Suprapubic skin (tissue), 4 donors: ENCODE results near the gene PDE6H. TPM values are rescaled to one million over a fixed set of nuclear protein-coding genes. Genes with fewer than 3 reads are reported as not detected.

ENCODE experiments used
- DNase-seq, 2 donors: peaks; one replicate each; pipeline ENCODE4 v3.0.0-alpha.2; 2019; ENCODE audit warnings: low spot score in 2 of 2
- H3K27ac ChIP-seq: fragments of 200-600 bp; sonication (generic); one replicate; pipeline ENCODE4 v1.5.1; 2019
- H3K27me3 ChIP-seq: fragments of 200-600 bp; sonication (generic); one replicate; pipeline ENCODE4 v1.5.1; 2019
- H3K36me3 ChIP-seq: fragments of 200-600 bp; sonication (generic); one replicate; pipeline ENCODE4 v1.5.1; 2019
- H3K4me1 ChIP-seq: fragments of 200-600 bp; sonication (generic); one replicate; pipeline ENCODE4 v1.5.1; 2019
- H3K4me3 ChIP-seq: fragments of 200-600 bp; sonication (generic); one replicate; pipeline ENCODE4 v1.5.1; 2019; ENCODE audit warnings: mild to moderate bottlenecking
- H3K9me3 ChIP-seq: fragments of 200-600 bp; sonication (generic); one replicate; pipeline ENCODE4 v1.5.1; 2019
- EP300 ChIP-seq: sonication (generic); formaldehyde crosslinking; IDR thresholded peaks from one replicate; pipeline ENCODE4 v1.6.1; 2017; ENCODE audit warnings: antibody characterized with exemption
- POLR2A ChIP-seq, 2 donors: fragments of 450-650 bp; IDR thresholded peaks; one replicate each; pipeline ENCODE4 v1.6.1; 2017; ENCODE audit warnings: antibody characterized with exemption in 2 of 2, mild to moderate bottlenecking in 2 of 2, moderate library complexity in 2 of 2
- POLR2AphosphoS5 ChIP-seq, 3 donors: sonication (generic); formaldehyde crosslinking; IDR thresholded peaks; one replicate each; pipeline ENCODE4 v1.6.1; 2017; ENCODE audit warnings: antibody characterized with exemption in 3 of 3
- WGBS: methylation state at CpG from one replicate; pipeline ENCODE4 v1.1.5; 2018; 5-methylcytosine and 5-hydroxymethylcytosine counted together
- total RNA-seq, 4 donors: library from RNA; depleted of rRNA; stranded (reverse); fragments of >200 nt; gene quantifications; one replicate each; pipeline ENCODE4 v1.1.0, GENCODE V29; 2016
- TF ChIP-seq, protein P1 (sequence below), 2 donors: fragments of 200-600 bp in 1 of 2; fragments of 450-650 bp in 1 of 2; sonication (generic) in 1 of 2; IDR thresholded peaks; one replicate each; pipeline ENCODE4 v1.5.1; 2016 to 2019; ENCODE audit warnings: antibody characterized with exemption in 2 of 2, mild to moderate bottlenecking in 1 of 2, moderate library complexity in 1 of 2

The PDE6H gene
- total RNA-seq, 4 donors from 2014 or later: not detected

DNA sequence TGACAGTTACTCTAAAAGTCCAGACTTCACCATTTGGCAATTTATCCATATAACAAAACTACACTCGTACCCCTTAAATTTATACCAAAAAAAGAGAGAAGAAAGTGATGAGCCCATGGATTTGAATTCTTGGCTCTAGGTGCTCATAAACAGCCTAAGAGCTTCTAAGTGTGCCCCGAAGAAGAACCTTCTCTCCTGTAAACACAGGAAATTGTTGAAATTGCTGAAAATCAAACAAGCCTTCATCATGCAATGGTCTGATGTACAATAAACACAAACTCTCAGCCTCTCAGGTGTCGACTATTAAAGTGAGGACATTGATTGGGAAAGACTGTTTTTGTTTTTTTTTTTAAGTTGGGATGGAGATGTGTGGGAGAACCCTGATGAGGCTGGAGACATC lies 21.8 kb downstream of the PDE6H start:
- Histone ChIP-seq H3K27ac (no peak overlapping the region), H3K36me3 (no peaks in the 10 kb centered on the region), H3K4me3 (no peak overlapping the region), H3K27me3 (no peaks in the 10 kb centered on the region), H3K9me3 (no peaks in the 10 kb centered on the region), H3K4me1 (peaks cover 7% of the 10 kb centered on the region)
- TF ChIP-seq POLR2AphosphoS5 (IDR thresholded peaks at IDR 0.05) (no peak), EP300 (no peak), POLR2A (IDR thresholded peaks at IDR 0.05) (no peak)
- TF ChIP-seq, protein P1, sequence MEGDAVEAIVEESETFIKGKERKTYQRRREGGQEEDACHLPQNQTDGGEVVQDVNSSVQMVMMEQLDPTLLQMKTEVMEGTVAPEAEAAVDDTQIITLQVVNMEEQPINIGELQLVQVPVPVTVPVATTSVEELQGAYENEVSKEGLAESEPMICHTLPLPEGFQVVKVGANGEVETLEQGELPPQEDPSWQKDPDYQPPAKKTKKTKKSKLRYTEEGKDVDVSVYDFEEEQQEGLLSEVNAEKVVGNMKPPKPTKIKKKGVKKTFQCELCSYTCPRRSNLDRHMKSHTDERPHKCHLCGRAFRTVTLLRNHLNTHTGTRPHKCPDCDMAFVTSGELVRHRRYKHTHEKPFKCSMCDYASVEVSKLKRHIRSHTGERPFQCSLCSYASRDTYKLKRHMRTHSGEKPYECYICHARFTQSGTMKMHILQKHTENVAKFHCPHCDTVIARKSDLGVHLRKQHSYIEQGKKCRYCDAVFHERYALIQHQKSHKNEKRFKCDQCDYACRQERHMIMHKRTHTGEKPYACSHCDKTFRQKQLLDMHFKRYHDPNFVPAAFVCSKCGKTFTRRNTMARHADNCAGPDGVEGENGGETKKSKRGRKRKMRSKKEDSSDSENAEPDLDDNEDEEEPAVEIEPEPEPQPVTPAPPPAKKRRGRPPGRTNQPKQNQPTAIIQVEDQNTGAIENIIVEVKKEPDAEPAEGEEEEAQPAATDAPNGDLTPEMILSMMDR (IDR thresholded peaks at IDR 0.05): no peak
- DNase-seq: no peak
- WGBS: 73% methylated on average over 3 of the region's 3 CpGs

DNA sequence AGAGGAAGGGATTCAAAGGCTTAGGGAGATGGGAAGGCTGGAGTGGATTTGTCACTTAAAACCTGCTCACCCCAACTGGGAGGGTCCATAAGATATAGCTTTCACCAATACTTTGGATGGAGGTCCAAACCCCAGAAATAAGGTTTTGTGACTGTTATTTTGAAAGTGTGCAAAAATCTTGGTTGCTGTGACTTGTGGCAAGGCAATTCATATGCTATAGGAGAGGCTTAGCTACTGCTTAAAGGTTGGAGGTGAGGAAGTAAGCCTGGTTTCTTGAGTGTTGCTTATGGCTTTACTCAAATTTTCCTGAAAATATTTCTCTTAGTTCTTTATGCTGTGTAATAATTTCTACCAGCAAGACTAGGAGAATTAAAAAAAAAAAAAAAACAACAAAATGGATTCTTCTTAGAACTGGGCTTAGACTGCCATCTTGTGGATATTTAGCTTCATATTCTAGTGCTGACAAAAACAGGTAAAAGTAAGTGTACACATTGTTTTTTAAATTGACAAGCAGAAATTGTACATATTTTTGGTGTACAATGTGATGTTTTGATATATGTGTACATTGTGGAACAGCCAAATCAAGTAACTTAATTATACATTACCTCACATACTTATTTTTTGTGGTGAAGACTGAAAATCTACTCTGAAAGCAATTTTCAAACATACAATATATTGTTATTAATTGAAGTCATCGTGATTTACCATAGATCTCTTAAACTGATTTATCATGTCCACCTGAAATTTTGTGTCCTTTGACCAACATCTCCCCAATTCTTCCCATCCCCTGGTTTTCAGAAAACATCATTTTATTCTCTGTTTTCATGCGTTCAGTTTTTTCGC lies 23.0 kb downstream of the PDE6H start:
- TF ChIP-seq, protein P1 (IDR thresholded peaks at IDR 0.05): peak; percentile 39 to 41
- TF ChIP-seq EP300: no peak
- DNase-seq: no peak
- H3K4me1 ChIP-seq: peaks cover 10% of the 10 kb centered on the region
- H3K4me3 ChIP-seq: no peak overlapping the region
- no peaks in the 10 kb centered on the region for H3K27me3 ChIP-seq
- no peak overlapping the region for H3K27ac ChIP-seq
- 93% methylated on average over 3 of the region's 3 CpGs for WGBS
- H3K36me3 ChIP-seq: no peaks in the 10 kb centered on the region
- H3K9me3 ChIP-seq: no peaks in the 10 kb centered on the region

DNA sequence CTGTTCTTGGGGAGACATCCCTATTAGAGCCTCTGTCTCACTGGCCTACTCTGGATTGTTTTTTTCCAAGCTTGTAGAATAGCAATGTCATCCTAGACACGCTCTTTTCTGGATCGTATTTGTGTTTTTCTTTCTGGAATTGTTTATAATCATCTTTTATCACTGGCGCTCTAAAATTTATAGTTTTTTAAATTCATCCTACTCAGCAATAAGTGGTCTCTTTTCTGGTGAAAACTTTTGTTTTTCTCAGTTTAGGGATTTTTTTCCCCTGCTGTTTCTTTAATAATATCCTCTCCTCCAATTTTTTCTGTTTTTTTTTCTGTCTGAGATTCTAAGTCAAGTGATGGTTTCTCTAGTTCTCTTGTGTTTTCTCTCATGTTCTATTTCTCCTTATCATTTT lies 25.2 kb downstream of the PDE6H start:
- TF ChIP-seq, protein P1 (IDR thresholded peaks at IDR 0.05): no peak
- TF ChIP-seq POLR2AphosphoS5 (IDR thresholded peaks at IDR 0.05): no peak
- no peak for TF ChIP-seq POLR2A (IDR thresholded peaks at IDR 0.05)
- no peak for TF ChIP-seq EP300
- Histone ChIP-seq H3K9me3 (no peaks in the 10 kb centered on the region), H3K4me3 (no peak overlapping the region), H3K36me3 (no peaks in the 10 kb centered on the region), H3K4me1 (peaks cover 23% of the 10 kb centered on the region), H3K27me3 (no peaks in the 10 kb centered on the region), H3K27ac (no peak overlapping the region)
- WGBS: 66% methylated on average over 3 of the region's 3 CpGs
- DNase-seq: no peak

DNA sequence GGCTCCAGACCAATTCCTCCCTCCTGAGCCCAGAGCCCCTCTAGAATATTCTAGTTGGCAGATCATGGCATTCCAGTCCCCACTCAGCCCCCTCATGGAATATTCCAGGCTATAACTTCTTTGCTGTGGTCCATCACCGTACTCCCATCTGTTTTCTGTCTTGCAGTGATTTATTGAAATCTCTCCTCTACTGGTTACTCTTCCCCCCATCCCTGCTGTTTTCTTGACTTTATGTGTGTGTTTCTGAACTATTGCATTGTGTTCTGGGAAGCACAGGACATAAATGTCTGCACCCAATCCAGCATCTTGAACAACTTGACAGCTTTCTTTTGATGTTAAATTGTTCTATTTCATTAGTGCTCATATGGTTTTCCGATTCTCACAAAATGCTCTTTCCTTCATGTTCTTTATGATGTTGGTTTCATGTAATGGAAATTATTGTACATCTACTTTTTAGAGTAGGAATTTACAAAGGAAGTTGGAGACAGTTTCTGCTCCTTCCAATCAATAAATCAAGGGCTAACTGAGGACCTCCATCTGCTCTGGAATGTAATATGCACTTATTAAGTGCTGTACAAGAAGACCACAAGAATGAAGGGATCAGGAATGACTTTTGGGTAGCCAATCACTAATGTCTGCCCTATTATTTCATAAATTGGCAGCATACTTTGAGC lies 26.3 kb downstream of the PDE6H start:
- TF ChIP-seq, protein P1 (IDR thresholded peaks at IDR 0.05): no peak
- TF ChIP-seq POLR2AphosphoS5 (IDR thresholded peaks at IDR 0.05) (no peak), POLR2A (IDR thresholded peaks at IDR 0.05) (no peak), EP300 (no peak)
- no peaks in the 10 kb centered on the region for H3K9me3 ChIP-seq
- H3K27ac ChIP-seq: no peak overlapping the region

DNA sequence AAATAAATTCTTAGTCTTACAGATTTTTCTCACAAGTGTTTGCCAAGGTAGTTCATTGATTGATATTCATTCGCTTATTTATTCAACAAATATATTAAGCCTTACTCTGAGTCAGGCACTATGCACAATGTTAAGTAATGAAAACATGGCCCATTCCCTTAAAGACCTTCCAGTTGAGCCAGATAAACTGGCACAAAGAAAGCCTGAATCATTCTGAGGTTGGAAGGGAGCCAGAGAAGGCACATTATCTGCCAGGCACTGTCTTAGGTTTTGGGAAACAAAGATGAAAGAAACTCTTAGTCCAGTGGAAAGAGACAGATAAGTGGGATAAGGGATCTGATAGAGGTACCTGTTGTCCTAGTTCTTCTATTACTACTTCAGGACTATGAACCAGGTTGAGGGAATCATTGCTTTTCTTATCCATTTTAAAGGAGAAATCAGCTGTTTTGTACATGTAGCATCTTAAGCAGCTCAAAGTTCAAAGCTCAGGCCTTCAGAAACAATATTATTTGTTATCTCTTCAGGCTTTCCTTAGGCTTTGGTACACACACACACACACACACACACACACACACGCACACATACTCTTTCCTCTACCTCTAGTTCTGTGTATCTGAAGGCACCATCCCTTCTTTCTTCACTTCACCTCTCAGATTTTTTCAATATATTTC lies 27.0 kb downstream of the PDE6H start:
- no peak for DNase-seq
- 63% methylated on average over 2 of the region's 2 CpGs for WGBS
- no peak for TF ChIP-seq POLR2AphosphoS5 (IDR thresholded peaks at IDR 0.05)
- TF ChIP-seq POLR2A (IDR thresholded peaks at IDR 0.05): no peak
- no peak for TF ChIP-seq EP300
- TF ChIP-seq, protein P1 (IDR thresholded peaks at IDR 0.05): no peak
- H3K4me3 ChIP-seq: no peak overlapping the region
- no peaks in the 10 kb centered on the region for H3K9me3 ChIP-seq
- H3K4me1 ChIP-seq: peaks cover 23% of the 10 kb centered on the region
- H3K27me3 ChIP-seq: no peaks in the 10 kb centered on the region
- no peaks in the 10 kb centered on the region for H3K36me3 ChIP-seq
- no peak overlapping the region for H3K27ac ChIP-seq

More for the DNA sequence above, 26.3 kb downstream of the PDE6H start:
- Histone ChIP-seq H3K27me3 (no peaks in the 10 kb centered on the region), H3K4me1 (peaks cover 23% of the 10 kb centered on the region), H3K4me3 (no peak overlapping the region), H3K36me3 (no peaks in the 10 kb centered on the region)
- WGBS: 88% methylated on average over 2 of the region's 2 CpGs
- DNase-seq: no peak
